ENCODE results near the gene SLC30A2. TPM values are rescaled to one million over a fixed set of nuclear protein-coding genes. Genes with fewer than 3 reads are reported as not detected.

The SLC30A2 gene
- total and polyA plus RNA-seq, 10 of the 15 experiments (the other 5 are each of a cell fraction or from before 2014, with no cell fraction given), result 0.13 TPM; not detected in 9

DNA sequence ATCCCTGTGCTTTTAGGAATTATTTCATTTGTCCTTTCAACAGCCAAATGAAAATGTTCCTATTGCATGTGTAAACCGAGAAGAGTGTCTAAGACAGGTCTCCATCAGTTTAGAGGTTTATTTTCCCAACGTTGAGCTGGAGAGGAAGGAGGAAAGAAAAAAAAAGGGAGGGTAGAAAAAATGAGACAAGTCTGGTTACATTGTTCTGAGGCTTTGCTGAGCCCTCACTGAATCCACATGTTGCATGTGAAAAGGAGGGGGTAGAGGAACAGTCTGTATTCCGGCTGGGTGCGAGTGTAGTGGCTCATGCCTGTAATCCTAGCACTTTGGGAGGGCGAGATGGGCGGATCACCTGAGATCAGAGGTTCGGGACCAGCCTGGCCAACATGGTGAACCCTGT lies 46.5 kb upstream of the SLC30A2 start:
- BruUV-seq (replicated peaks), result no TSS peak
- Histone ChIP-seq H3K36me3 (ENCODE audit: control insufficient read depth in 2 of 2, insufficient read depth in 2 of 2, low read length in 1 of 2) (no peaks in the 10 kb centered on the region), H3K9ac (ENCODE audit: control insufficient read depth, insufficient read depth, low read length) (no peak overlapping the region), H3K9me3 (replicated peaks; ENCODE audit: control insufficient read depth, insufficient read depth, low read length) (no peaks in the 10 kb centered on the region), H3K27me3 (replicated peaks in 1 of 2; ENCODE audit: control insufficient read depth in 2 of 2, insufficient read depth in 2 of 2, low read length in 1 of 2) (peaks cover 2 to 7% of the 10 kb centered on the region in 2 experiments; a peak in 2 of 4 replicates), H3K79me2 (ENCODE audit: control insufficient read depth, insufficient read depth, low read length) (no peaks in the 10 kb centered on the region), H3K4me3 (no peak overlapping the region), H2AFZ (ENCODE audit: control insufficient read depth, low read depth, low read length) (no peak overlapping the region), H3K4me2 (ENCODE audit: control insufficient read depth, insufficient read depth) (no peak overlapping the region), H3K4me1 (ENCODE audit: control insufficient read depth, insufficient read depth, low read length) (no peaks in the 10 kb centered on the region), H3K27ac (ENCODE audit: control insufficient read depth, insufficient read depth) (no peak overlapping the region), H4K20me1 (ENCODE audit: control insufficient read depth, insufficient read depth) (no peaks in the 10 kb centered on the region)
- DNase-seq (ENCODE audit: low read depth, low spot score) (no peak), ATAC-seq (no peak), FAIRE-seq (no peak)
- ChIA-PET SMC1A (ENCODE audit: uncharacterized antibody, unreplicated experiment) (no interaction called here), RAD21 (ENCODE audit: unreplicated experiment) (no interaction called here), CTCF (no interaction called here), POLR2A (no interaction called here)
- intact Hi-C loops (cut with micrococcal nuclease; ENCODE audit: unreplicated experiment) (no loop called here), in situ Hi-C loops (cut with MboI) (no loop called here)
- 22% methylated on average over 7 of the region's 7 CpGs for WGBS (ENCODE audit: insufficient coverage, insufficient replicate concordance, low lambda C conversion rate, missing lambda C conversion rate)
- TF ChIP-seq SREBF2 (IDR thresholded peaks at IDR 0.05; ENCODE audit: low read length) (no peak), CHD1 (IDR thresholded peaks at IDR 0.05; ENCODE audit: low read depth, low read length) (no peak)
- TF ChIP-seq, protein P1, sequence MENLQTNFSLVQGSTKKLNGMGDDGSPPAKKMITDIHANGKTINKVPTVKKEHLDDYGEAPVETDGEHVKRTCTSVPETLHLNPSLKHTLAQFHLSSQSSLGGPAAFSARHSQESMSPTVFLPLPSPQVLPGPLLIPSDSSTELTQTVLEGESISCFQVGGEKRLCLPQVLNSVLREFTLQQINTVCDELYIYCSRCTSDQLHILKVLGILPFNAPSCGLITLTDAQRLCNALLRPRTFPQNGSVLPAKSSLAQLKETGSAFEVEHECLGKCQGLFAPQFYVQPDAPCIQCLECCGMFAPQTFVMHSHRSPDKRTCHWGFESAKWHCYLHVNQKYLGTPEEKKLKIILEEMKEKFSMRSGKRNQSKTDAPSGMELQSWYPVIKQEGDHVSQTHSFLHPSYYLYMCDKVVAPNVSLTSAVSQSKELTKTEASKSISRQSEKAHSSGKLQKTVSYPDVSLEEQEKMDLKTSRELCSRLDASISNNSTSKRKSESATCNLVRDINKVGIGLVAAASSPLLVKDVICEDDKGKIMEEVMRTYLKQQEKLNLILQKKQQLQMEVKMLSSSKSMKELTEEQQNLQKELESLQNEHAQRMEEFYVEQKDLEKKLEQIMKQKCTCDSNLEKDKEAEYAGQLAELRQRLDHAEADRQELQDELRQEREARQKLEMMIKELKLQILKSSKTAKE (IDR thresholded peaks at IDR 0.05; ENCODE audit: low read depth, poor library complexity, severe bottlenecking), result no peak

DNA sequence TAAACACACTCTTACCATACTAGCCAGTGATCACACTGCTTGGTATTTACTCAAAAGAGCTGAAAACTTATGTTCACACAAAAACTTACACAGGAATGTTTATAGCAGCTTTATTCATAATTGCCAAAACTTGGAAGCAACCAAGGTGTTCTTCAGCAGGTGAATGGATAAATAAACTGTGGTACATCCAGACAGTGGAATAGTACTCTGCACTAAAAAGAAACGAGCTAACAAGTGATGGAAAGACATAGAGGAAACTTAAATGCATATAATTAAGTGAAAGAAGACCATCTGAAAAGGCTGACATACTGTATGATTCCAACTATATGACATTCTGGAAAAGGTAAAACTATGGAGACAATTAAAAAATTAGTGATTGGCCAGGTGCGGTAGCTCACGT lies 45.0 kb upstream of the SLC30A2 start:
- RAD21 ChIA-PET (ENCODE audit: unreplicated experiment), result no interaction called here
- POLR2A ChIA-PET, result no interaction called here
- Histone ChIP-seq H3K27ac (ENCODE audit: control insufficient read depth, insufficient read depth) (no peak overlapping the region), H3K9me3 (replicated peaks; ENCODE audit: control insufficient read depth, insufficient read depth, low read length) (no peaks in the 10 kb centered on the region), H3K79me2 (ENCODE audit: control insufficient read depth, insufficient read depth, low read length) (no peaks in the 10 kb centered on the region), H3K36me3 (ENCODE audit: control insufficient read depth in 2 of 2, insufficient read depth in 2 of 2, low read length in 1 of 2) (no peaks in the 10 kb centered on the region), H4K20me1 (ENCODE audit: control insufficient read depth, insufficient read depth) (no peaks in the 10 kb centered on the region), H3K4me2 (ENCODE audit: control insufficient read depth, insufficient read depth) (no peak overlapping the region), H3K9ac (ENCODE audit: control insufficient read depth, insufficient read depth, low read length) (no peak overlapping the region), H3K4me3 (no peak overlapping the region), H3K4me1 (ENCODE audit: control insufficient read depth, insufficient read depth, low read length) (no peaks in the 10 kb centered on the region), H2AFZ (ENCODE audit: control insufficient read depth, low read depth, low read length) (no peak overlapping the region), H3K27me3 (replicated peaks in 1 of 2; ENCODE audit: control insufficient read depth in 2 of 2, insufficient read depth in 2 of 2, low read length in 1 of 2) (peaks cover 2 to 7% of the 10 kb centered on the region in 2 experiments; a peak in 2 of 4 replicates)
- DNase-seq (ENCODE audit: low read depth, low spot score) (no peak), FAIRE-seq (no peak), ATAC-seq (no peak)
- intact Hi-C loops (cut with micrococcal nuclease; ENCODE audit: unreplicated experiment) (no loop called here), in situ Hi-C loops (cut with MboI) (no loop called here)
- SMC1A ChIA-PET (ENCODE audit: uncharacterized antibody, unreplicated experiment), result interaction anchor here (1.2 to 1.6 kb wide), 2 partner anchors 11 to 54 kb away, joined by 3 to 4 read pairs; no protein-coding TSS in a partner anchor
- TF ChIP-seq CHD2 (IDR thresholded peaks at IDR 0.05; ENCODE audit: borderline replicate concordance, low read depth, low read length) (no peak), CHD1 (IDR thresholded peaks at IDR 0.05; ENCODE audit: low read depth, low read length) (no peak), YBX1 (IDR thresholded peaks at IDR 0.05) (no peak), PRDM15 (CRISPR knock-in tag; IDR thresholded peaks at IDR 0.05) (no peak), DPF2 (IDR thresholded peaks at IDR 0.05) (no peak), CBFB (IDR thresholded peaks at IDR 0.05; ENCODE audit: low read depth) (no peak)
- WGBS (ENCODE audit: insufficient coverage, insufficient replicate concordance, low lambda C conversion rate, missing lambda C conversion rate), result 48% methylated on average over 3 of the region's 3 CpGs
- BruUV-seq (replicated peaks), result no TSS peak
- CTCF ChIA-PET, result no interaction called here
